Glutamatergic neuron (in vitro differentiated cells): ENCODE measurements around the gene CASP4. TPM values are rescaled to one million over a fixed set of nuclear protein-coding genes. Genes with fewer than 3 reads are reported as not detected.

Experiments used
- DNase-seq: peaks from one replicate; pipeline ENCODE4 v3.0.0; 2022
- H3K27ac Mint-ChIP-seq: one replicate; pipeline ENCODE4 v1.8.0; 2020; ENCODE audit warnings: mild to moderate bottlenecking, mixed read lengths, inconsistent platforms; ENCODE audit not compliant: unreplicated experiment
- H3K27me3 Mint-ChIP-seq: one replicate; pipeline ENCODE4 v1.8.0; 2020; ENCODE audit warnings: mild to moderate bottlenecking, moderate library complexity, mixed read lengths, inconsistent platforms; ENCODE audit not compliant: unreplicated experiment
- H3K36me3 Mint-ChIP-seq: one replicate; pipeline ENCODE4 v1.8.0; 2020; ENCODE audit warnings: mild to moderate bottlenecking, mixed read lengths, inconsistent platforms; ENCODE audit not compliant: unreplicated experiment
- H3K4me1 Mint-ChIP-seq: one replicate; pipeline ENCODE4 v1.8.0; 2020; ENCODE audit warnings: mild to moderate bottlenecking, low read depth, mixed read lengths, inconsistent platforms; ENCODE audit not compliant: unreplicated experiment
- H3K4me3 Mint-ChIP-seq: one replicate; pipeline ENCODE4 v1.8.0; 2020; ENCODE audit warnings: mild to moderate bottlenecking, mixed read lengths, inconsistent platforms; ENCODE audit not compliant: unreplicated experiment
- H3K9me3 Mint-ChIP-seq: one replicate; pipeline ENCODE4 v1.8.0; 2020; ENCODE audit warnings: mild to moderate bottlenecking, moderate library complexity, mixed read lengths, inconsistent platforms; ENCODE audit not compliant: unreplicated experiment
- total RNA-seq: library from RNA; stranded (reverse); fragmentation: NEBNext Ultra II Directional; extraction: Animal tissue kit (Norgen Biotek cat#: 25700); gene quantifications from one replicate; pipeline ENCODE4 v1.2.1, GENCODE V29; 2021; ENCODE audit not compliant: unreplicated experiment
- TF ChIP-seq, protein P1 (sequence below): fragments of 200-600 bp; sonication (generic); IDR thresholded peaks from one replicate; pipeline ENCODE4 v1.5.0; 2021; ENCODE audit not compliant: partially characterized antibody, unreplicated experiment

The CASP4 gene
- total RNA-seq, 1 donor from 2014 or later, result not detected

DNA sequence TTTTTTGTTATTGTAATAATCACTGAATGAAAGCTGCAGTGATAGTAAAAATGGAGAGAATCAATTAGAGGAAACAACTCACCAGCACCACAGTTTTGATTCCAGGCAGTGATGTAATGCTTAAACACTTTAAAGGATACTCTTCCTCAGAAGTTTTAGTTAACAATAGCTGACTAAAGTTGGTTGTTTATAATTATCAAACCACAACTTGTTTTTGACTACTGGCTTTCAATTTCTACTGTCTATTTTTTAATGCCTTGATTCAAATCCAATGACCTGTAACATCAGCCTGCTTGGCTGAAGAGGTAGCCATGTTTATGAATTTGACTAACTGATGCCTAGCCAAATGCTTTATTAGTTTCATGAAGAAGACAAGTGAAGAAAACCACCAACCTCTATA lies 51.9 kb downstream of the CASP4 start:
- no peak for DNase-seq
- Mint-ChIP-seq H3K4me3 (no peak overlapping the region), H3K27me3 (no peaks in the 10 kb centered on the region), H3K27ac (no peak overlapping the region), H3K36me3 (no peaks in the 10 kb centered on the region), H3K9me3 (no peaks in the 10 kb centered on the region), H3K4me1 (no peaks in the 10 kb centered on the region)
- TF ChIP-seq, protein P1, sequence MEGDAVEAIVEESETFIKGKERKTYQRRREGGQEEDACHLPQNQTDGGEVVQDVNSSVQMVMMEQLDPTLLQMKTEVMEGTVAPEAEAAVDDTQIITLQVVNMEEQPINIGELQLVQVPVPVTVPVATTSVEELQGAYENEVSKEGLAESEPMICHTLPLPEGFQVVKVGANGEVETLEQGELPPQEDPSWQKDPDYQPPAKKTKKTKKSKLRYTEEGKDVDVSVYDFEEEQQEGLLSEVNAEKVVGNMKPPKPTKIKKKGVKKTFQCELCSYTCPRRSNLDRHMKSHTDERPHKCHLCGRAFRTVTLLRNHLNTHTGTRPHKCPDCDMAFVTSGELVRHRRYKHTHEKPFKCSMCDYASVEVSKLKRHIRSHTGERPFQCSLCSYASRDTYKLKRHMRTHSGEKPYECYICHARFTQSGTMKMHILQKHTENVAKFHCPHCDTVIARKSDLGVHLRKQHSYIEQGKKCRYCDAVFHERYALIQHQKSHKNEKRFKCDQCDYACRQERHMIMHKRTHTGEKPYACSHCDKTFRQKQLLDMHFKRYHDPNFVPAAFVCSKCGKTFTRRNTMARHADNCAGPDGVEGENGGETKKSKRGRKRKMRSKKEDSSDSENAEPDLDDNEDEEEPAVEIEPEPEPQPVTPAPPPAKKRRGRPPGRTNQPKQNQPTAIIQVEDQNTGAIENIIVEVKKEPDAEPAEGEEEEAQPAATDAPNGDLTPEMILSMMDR, result no peak

GRCh38 chr11:104912102-104912501 lies 56.3 kb downstream of the CASP4 start:
- Mint-ChIP-seq H3K4me1 (no peaks in the 10 kb centered on the region), H3K9me3 (no peaks in the 10 kb centered on the region), H3K36me3 (no peaks in the 10 kb centered on the region), H3K4me3 (no peak overlapping the region), H3K27me3 (no peaks in the 10 kb centered on the region), H3K27ac (no peak overlapping the region)
- TF ChIP-seq, protein P1, result no peak
- DNase-seq, result no peak

GRCh38 chr11:104908186-104908531 lies 60.2 kb downstream of the CASP4 start:
- Mint-ChIP-seq H3K9me3 (no peaks in the 10 kb centered on the region), H3K36me3 (no peaks in the 10 kb centered on the region), H3K27ac (no peak overlapping the region), H3K4me1 (no peaks in the 10 kb centered on the region), H3K27me3 (no peaks in the 10 kb centered on the region), H3K4me3 (no peak overlapping the region)
- TF ChIP-seq, protein P1, result no peak
- DNase-seq, result no peak

- no peak overlapping the region for H3K27ac Mint-ChIP-seq
- no peaks in the 10 kb centered on the region for H3K4me1 Mint-ChIP-seq
- H3K9me3 Mint-ChIP-seq, result no peaks in the 10 kb centered on the region
- no peaks in the 10 kb centered on the region for H3K36me3 Mint-ChIP-seq
- H3K4me3 Mint-ChIP-seq, result no peak overlapping the region
- TF ChIP-seq, protein P1, result no peak
- DNase-seq, result no peak
- H3K27me3 Mint-ChIP-seq, result no peaks in the 10 kb centered on the region
These were observed 60.7 kb downstream of the CASP4 start for GRCh38 chr11:104907521-104908185.

DNA sequence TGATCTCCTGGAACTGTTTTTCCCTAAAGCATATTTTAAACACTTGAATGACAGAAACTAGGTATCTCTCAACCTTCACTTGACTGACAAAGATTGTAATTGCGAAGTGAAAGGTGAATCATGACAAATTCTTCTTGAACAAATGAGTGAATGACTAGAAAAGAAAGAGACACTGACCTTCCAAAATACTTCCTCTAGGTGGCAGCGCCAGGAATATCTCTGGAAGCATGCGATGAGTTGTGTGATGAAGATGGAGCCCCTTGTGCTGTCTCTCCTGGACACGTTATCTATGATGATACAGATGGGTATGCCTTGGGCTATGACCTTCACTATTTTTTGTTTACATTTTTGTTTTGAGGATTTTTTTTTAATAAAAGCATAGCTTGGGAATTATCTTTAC lies 63.1 kb downstream of the CASP4 start:
- no peaks in the 10 kb centered on the region for H3K36me3 Mint-ChIP-seq
- H3K9me3 Mint-ChIP-seq, result no peaks in the 10 kb centered on the region
- no peak for DNase-seq
- H3K27ac Mint-ChIP-seq, result no peak overlapping the region
- no peak overlapping the region for H3K4me3 Mint-ChIP-seq
- TF ChIP-seq, protein P1, result no peak
- H3K27me3 Mint-ChIP-seq, result no peaks in the 10 kb centered on the region
- H3K4me1 Mint-ChIP-seq, result no peaks in the 10 kb centered on the region
